AG09309 (cell line): ENCODE measurements around the gene CDX2.

Source experiments
- DNase-seq: peaks from one replicate; pipeline ENCODE4 v3.0.0-alpha.2; 2010; ENCODE audit warnings: low read depth
- H3K4me3 ChIP-seq: 2 replicates; pipeline ENCODE4 v1.5.1; 2011; ENCODE audit warnings: mild to moderate bottlenecking, low read depth, low read length, moderate library complexity; ENCODE audit not compliant: control insufficient read depth
- CTCF ChIP-seq: IDR thresholded peaks from 2 replicates; pipeline ENCODE4 v1.5.1; 2011; ENCODE audit warnings: mild to moderate bottlenecking, low read depth, low read length, inconsistent platforms; ENCODE audit not compliant: insufficient read depth, control insufficient read depth; ENCODE audit errors: missing control alignments

CDX2 gene

DNA sequence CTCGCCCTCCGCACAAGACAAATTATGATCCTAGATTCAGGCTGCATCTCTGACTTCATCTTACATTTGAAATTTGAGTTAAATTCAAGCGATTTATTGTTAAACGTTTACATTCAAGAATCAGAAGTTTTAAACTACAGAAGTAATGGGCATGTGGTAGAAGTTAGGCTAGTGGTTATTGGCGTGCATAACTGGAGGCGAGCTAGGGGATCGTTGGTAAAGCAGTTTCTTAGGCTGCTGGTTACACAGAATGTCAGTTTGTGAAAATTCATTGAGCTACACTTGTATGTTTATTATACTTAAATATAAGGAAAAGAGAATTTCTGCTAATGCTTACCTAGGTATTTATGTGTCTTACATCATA lies 733 bp upstream of the CDX2 start:
- no peak overlapping the region for H3K4me3 ChIP-seq
- TF ChIP-seq CTCF: no peak
- DNase-seq: no peak

DNA sequence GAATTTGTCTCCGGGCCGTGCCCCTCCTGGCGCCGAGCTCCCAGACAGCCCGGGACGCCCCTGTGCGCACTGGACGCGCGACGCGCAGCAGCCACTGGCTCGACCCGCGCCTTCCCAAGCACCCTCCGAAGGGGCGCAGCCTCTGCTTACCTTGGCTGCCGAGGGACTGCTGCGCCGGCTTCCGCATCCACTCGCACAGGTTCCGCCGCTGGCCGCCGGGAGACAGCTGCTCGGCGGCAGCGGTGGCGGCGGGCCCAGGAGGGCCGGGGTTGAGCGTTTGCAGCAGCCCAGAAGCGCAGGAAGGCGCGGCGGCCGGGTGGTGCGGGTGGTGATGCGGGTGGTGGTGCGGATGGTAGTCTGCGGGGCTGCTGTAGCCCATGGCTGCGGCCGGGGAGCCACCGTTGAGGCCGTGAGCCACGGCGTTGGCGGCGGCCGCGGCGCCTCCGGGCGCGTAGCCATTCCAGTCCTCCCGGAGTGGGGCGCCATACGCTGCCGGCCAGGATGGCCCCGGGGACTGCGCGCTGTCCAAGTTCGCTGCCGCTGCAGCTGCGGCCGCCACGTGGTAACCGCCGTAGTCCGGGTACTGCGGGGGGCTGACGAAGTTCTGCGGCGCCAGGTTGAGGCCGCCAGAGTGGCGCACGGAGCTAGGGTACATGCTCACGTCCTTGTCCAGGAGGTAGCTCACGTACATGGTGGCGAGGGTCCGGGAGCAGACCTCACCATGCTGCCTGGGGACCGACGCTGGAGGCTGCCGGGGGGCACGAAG lies 616 bp downstream of the CDX2 start:
- no peak for TF ChIP-seq CTCF
- no peak overlapping the region for H3K4me3 ChIP-seq
- no peak for DNase-seq

- no peak for DNase-seq
- no peak overlapping the region for H3K4me3 ChIP-seq
- no peak for TF ChIP-seq CTCF
Measured at GRCh38 chr13:27967736-27968315, 1.3 kb downstream of the CDX2 start.

- no peak for TF ChIP-seq CTCF
- no peak for DNase-seq
- H3K4me3 ChIP-seq: no peak overlapping the region
Measured at GRCh38 chr13:27967203-27967735, 1.8 kb downstream of the CDX2 start.

DNA sequence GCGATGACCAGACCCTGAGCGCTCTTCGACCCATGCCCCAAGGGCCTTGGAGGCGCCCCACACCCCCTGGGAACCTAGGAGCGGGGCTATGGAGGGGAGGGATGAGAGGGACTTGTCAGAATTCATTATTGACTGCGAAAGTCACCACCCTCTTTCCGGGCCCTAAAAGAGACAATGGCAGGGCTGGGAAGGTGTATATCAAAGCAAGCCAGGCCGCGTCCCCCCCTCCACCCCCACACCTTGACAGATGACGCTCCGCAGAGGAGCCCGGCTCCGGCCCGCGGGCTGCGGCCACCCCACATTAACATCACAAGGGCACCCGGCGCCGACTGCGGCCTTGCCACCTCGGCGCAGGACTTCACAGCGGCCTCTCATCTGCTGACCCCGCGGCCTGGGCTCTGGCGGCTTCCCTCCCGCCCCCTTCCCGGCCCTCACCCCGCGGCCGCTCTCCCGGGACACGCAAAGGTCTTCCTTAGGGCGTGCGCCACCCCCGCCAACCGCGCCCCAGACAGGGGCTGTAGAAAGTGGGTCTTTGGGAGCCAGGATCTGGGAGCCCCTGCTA lies 2.4 kb downstream of the CDX2 start:
- H3K4me3 ChIP-seq: no peak overlapping the region
- TF ChIP-seq CTCF: no peak
- no peak for DNase-seq

GRCh38 chr13:27965740-27966640 lies 3.1 kb downstream of the CDX2 start:
- DNase-seq: no peak
- no peak for TF ChIP-seq CTCF
- H3K4me3 ChIP-seq: no peak overlapping the region
